ENCODE results near the gene CLNK. TPM values are rescaled to one million over a fixed set of nuclear protein-coding genes. Genes with fewer than 3 reads are reported as not detected.

Gene CLNK
- total RNA-seq, 2 donors from 2014 or later: 0.16 TPM; not detected in 1

DNA sequence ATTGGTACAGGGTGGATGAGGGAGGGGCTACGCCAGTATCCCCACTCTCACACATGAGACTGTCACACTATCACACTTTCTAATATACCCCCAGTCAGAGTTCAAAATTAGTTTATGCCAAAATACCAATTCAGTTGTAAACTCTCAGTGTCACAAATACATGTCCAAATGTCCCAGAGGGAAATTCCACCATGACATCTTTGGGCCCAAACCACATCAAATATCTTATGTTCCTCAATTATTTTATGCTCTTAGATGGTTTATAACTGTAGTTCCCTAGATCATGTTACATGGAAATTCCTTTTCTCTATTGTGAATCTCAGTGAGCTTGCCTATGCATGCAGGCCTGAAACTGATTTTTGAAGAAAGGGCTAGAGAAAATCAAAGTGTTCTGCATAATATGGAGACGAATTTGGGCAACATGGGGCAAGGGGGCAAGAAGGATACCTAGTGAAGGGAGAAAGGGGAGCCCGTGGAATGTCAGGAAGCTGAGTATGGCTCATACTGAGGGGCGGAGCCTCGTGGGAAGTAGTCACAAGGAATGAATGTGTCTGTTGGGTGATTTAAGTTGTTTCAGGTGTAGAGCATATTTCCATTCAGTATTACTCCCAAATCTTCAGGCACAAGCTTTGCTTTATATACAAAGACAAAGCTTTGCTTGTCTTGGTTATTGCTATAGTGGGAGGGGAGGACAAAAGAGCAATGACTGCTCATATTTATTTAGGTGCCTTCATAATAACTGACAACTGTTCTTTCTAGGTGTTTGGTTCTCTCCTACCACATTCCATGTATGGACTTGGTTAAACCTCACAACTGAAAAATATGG, 40.8 kb downstream of the CLNK start:
- Histone ChIP-seq H3K9ac (ENCODE audit: low read depth in 2 of 2, low read length in 2 of 2) (no peak overlapping the region), H3K36me3 (no peaks in the 10 kb centered on the region), H3K4me1 (no peaks in the 10 kb centered on the region), H3K4me3 (no peak overlapping the region), H3K9me3 (no peaks in the 10 kb centered on the region), H3K27ac (no peak overlapping the region), H3K27me3 (no peaks in the 10 kb centered on the region)
- DNase-seq: no peak
- TF ChIP-seq, protein P1, sequence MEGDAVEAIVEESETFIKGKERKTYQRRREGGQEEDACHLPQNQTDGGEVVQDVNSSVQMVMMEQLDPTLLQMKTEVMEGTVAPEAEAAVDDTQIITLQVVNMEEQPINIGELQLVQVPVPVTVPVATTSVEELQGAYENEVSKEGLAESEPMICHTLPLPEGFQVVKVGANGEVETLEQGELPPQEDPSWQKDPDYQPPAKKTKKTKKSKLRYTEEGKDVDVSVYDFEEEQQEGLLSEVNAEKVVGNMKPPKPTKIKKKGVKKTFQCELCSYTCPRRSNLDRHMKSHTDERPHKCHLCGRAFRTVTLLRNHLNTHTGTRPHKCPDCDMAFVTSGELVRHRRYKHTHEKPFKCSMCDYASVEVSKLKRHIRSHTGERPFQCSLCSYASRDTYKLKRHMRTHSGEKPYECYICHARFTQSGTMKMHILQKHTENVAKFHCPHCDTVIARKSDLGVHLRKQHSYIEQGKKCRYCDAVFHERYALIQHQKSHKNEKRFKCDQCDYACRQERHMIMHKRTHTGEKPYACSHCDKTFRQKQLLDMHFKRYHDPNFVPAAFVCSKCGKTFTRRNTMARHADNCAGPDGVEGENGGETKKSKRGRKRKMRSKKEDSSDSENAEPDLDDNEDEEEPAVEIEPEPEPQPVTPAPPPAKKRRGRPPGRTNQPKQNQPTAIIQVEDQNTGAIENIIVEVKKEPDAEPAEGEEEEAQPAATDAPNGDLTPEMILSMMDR (IDR thresholded peaks at IDR 0.05): no peak
- intact Hi-C loops (cut with DNase I): no loop called here

DNA sequence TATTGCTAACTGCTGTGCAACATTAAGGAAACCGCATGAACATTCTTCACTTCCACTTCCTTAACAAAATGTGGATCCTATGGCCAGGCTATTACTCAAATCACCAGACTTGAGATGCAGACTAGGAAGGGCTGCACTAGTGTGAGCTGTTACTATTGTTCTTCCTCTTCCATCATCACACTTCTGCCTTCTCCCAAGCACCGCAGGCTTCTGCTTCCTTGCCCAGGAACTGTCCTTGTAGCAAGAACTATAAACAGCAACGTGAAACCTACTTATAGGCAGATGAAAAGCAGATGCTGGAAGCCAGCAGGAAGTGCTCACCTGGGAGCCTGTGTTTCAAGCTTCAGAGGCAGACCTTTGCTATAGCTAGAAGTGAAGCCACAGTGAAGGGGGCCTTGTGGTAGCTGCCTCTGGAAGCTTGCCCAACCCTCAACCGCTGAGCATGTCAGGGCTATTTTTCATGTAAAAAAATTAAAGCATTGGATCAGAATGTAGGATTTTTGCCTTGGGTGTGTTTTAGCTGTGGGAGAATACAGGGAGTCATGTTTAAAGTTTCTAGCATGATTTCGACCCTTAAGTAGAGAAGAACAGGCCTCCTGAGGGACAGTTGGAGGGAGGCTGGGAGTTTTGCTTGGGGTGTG, 43.9 kb downstream of the CLNK start:
- intact Hi-C loops (cut with DNase I): no loop called here
- Histone ChIP-seq H3K27ac (no peak overlapping the region), H3K9ac (ENCODE audit: low read depth in 2 of 2, low read length in 2 of 2) (no peak overlapping the region), H3K4me1 (no peaks in the 10 kb centered on the region), H3K27me3 (no peaks in the 10 kb centered on the region), H3K9me3 (no peaks in the 10 kb centered on the region), H3K36me3 (no peaks in the 10 kb centered on the region), H3K4me3 (no peak overlapping the region)
- TF ChIP-seq, protein P1 (IDR thresholded peaks at IDR 0.05): no peak
- DNase-seq: no peak

DNA sequence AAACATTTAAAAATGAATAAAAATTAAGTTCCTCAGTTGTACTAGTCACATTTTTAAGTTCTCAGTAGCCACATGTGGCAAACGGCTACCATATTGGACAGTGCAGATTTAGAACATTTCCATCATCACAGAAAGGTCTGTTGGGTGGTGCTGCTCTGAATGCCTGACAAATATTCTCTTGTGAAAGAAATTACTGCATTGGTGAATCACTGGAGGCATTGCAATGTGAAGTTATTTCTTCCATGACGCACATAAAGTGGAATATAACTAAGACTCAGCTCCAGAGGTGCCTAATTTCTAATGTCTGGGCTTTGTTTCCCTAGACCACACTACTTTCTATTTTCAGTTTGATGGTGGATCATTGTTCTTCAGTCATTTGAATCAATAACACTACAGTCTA, 44.9 kb downstream of the CLNK start:
- no peaks in the 10 kb centered on the region for H3K27me3 ChIP-seq
- DNase-seq: no peak
- no peak overlapping the region for H3K4me3 ChIP-seq
- no peaks in the 10 kb centered on the region for H3K4me1 ChIP-seq
- no peaks in the 10 kb centered on the region for H3K36me3 ChIP-seq
- no peaks in the 10 kb centered on the region for H3K9me3 ChIP-seq
- no peak overlapping the region for H3K27ac ChIP-seq
- no peak overlapping the region for H3K9ac ChIP-seq (ENCODE audit: low read depth in 2 of 2, low read length in 2 of 2)
- TF ChIP-seq, protein P1 (IDR thresholded peaks at IDR 0.05): no peak
- intact Hi-C loops (cut with DNase I): no loop called here

DNA sequence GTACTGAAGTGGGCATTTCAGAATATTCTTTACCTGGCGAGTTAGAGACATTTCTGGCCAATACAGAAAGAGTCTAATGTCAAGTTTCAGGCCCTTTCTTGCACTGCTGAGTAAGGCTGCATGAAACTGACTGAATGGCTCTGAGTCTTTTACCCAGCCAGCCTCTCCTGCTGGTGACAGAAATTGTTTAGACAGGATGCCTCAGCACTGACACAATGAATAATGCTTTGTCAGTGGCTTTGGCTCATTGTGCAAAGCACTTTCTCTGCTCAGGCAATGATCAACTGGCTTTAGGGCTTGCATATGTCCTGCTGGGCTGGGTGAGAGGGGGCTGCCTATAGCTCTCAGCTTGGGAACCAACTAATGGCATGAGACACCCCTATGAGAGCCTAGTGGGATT, 45.5 kb downstream of the CLNK start:
- TF ChIP-seq, protein P1 (IDR thresholded peaks at IDR 0.05): no peak
- no peaks in the 10 kb centered on the region for H3K36me3 ChIP-seq
- no peaks in the 10 kb centered on the region for H3K9me3 ChIP-seq
- intact Hi-C loops (cut with DNase I): no loop called here
- no peak overlapping the region for H3K27ac ChIP-seq
- no peak overlapping the region for H3K4me3 ChIP-seq
- no peak overlapping the region for H3K9ac ChIP-seq (ENCODE audit: low read depth in 2 of 2, low read length in 2 of 2)
- no peak for DNase-seq
- no peaks in the 10 kb centered on the region for H3K27me3 ChIP-seq
- H3K4me1 ChIP-seq: no peaks in the 10 kb centered on the region

DNA sequence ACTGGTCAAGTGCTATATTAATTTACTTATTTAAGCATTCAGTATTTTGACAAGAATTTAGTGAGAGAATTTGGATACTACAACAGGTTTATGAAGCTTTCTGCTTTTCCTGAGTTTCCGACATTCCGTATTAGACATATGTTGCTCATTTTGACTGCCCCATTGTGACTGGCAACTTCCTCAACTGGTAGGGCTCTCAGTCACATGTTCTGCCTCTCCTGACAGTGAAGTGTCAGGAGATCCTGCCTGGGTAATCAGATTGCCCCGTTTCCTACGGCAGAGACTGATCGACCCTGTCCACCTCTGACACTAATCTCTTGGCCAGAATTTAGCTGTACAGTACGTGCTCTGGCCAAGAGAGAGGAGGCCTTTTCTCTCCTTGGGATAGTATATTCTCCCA, 49.5 kb downstream of the CLNK start:
- H3K4me1 ChIP-seq: no peaks in the 10 kb centered on the region
- intact Hi-C loops (cut with DNase I): no loop called here
- DNase-seq: no peak

More for the DNA sequence above, 49.5 kb downstream of the CLNK start:
- Histone ChIP-seq H3K9ac (ENCODE audit: low read depth in 2 of 2, low read length in 2 of 2) (no peak overlapping the region), H3K36me3 (no peaks in the 10 kb centered on the region), H3K9me3 (no peaks in the 10 kb centered on the region), H3K4me3 (no peak overlapping the region), H3K27me3 (no peaks in the 10 kb centered on the region), H3K27ac (no peak overlapping the region)
- TF ChIP-seq, protein P1 (IDR thresholded peaks at IDR 0.05): no peak

Data from colonic mucosa (tissue), 4 donors.